Neural crest cell (in vitro differentiated cells): Measurements from ENCODE around the gene CRABP1. TPM values are rescaled to one million over a fixed set of nuclear protein-coding genes. Genes with fewer than 3 reads are reported as not detected.

ENCODE experiments used
- DNase-seq: peaks from one replicate; pipeline ENCODE4 v3.0.0; 2021; ENCODE audit warnings: low read depth, mixed read lengths, low spot score
- H3K27ac Mint-ChIP-seq: one replicate; pipeline ENCODE4 v1.8.0; 2021; ENCODE audit warnings: mild to moderate bottlenecking, mixed read lengths; ENCODE audit not compliant: unreplicated experiment
- H3K27me3 Mint-ChIP-seq: 2 replicates; pipeline ENCODE4 v1.8.0; 2021; ENCODE audit warnings: low read depth, mild to moderate bottlenecking, mixed read lengths
- H3K36me3 Mint-ChIP-seq: 2 replicates; pipeline ENCODE4 v1.8.0; 2021; ENCODE audit warnings: low read depth, mild to moderate bottlenecking, mixed read lengths
- H3K4me1 Mint-ChIP-seq: 2 replicates; pipeline ENCODE4 v1.8.0; 2021; ENCODE audit warnings: mixed read lengths
- H3K4me3 Mint-ChIP-seq: one replicate; pipeline ENCODE4 v1.8.0; 2021; ENCODE audit warnings: mild to moderate bottlenecking, mixed read lengths
- H3K9me3 Mint-ChIP-seq: 2 replicates; pipeline ENCODE4 v1.8.0; 2021; ENCODE audit warnings: mixed read lengths
- CTCF ChIP-seq: fragments of 200-600 bp; sonication (generic); conservative IDR thresholded peaks from 2 replicates; pipeline ENCODE4 v1.5.0; 2021; ENCODE audit warnings: antibody characterized with exemption, mild to moderate bottlenecking
- total RNA-seq: library from RNA; stranded (reverse); gene quantifications from 2 replicates; pipeline ENCODE4 v1.2.1, GENCODE V29; 2021

The CRABP1 gene
- total RNA-seq, 1 donor from 2014 or later, result 803 TPM

DNA sequence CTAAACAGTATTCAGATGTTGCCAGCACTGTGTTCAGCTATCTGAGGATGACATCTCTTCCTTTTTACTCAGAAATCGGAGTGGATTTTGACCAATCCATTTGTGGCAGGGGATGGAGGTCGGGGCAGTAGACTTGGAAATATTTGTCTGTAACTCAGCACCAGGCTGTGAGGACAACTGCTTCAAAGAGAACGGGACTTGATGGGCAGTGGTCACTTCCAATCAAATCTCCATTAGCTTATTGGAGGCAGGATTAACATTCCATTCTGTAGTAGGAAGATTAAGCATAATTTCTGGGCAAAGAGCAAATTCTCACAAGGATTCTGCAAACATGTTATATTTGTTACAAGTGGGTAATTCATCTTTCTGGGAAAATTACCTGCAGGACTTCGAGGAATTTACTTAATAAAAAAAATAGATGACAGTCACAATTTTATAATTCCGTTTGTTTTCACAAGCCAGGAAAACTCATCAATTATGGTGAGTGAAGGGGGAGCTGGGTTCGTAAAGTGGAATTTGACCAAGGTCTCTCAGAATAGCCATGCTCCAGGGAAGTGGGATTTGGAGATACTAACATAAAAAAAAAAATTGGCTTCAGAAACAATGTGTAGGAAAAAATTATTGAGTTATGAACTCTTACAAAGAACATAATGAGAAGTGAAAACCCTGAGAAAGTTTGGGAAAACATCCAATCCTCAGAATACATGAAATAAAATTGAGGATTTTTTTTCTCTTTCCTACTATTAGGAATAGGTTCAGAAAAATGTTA lies 18.1 kb downstream of the CRABP1 start:
- peaks cover 5% of the 10 kb centered on the region for H3K4me1 Mint-ChIP-seq
- no peak for TF ChIP-seq CTCF
- no peaks in the 10 kb centered on the region for H3K27me3 Mint-ChIP-seq
- H3K27ac Mint-ChIP-seq, result no peak overlapping the region
- DNase-seq, result no peak
- no peak overlapping the region for H3K4me3 Mint-ChIP-seq
- no peaks in the 10 kb centered on the region for H3K36me3 Mint-ChIP-seq
- H3K9me3 Mint-ChIP-seq, result no peaks in the 10 kb centered on the region

- H3K36me3 Mint-ChIP-seq, result no peaks in the 10 kb centered on the region
- no peak overlapping the region for H3K27ac Mint-ChIP-seq
- H3K27me3 Mint-ChIP-seq, result no peaks in the 10 kb centered on the region
- peaks cover 5% of the 10 kb centered on the region for H3K4me1 Mint-ChIP-seq
- DNase-seq, result no peak
- H3K4me3 Mint-ChIP-seq, result no peak overlapping the region
- no peaks in the 10 kb centered on the region for H3K9me3 Mint-ChIP-seq
- TF ChIP-seq CTCF, result no peak
These were observed 19.1 kb downstream of the CRABP1 start for GRCh38 chr15:78359041-78359808.

- H3K4me1 Mint-ChIP-seq, result peaks cover 5% of the 10 kb centered on the region
These were observed 20.2 kb downstream of the CRABP1 start for GRCh38 chr15:78360367-78360801.

GRCh38 chr15:78360958-78361718 lies 21.0 kb downstream of the CRABP1 start:
- no peaks in the 10 kb centered on the region for H3K27me3 Mint-ChIP-seq
- no peaks in the 10 kb centered on the region for H3K36me3 Mint-ChIP-seq
- no peaks in the 10 kb centered on the region for H3K9me3 Mint-ChIP-seq
- no peak overlapping the region for H3K4me3 Mint-ChIP-seq
- no peak for DNase-seq
- TF ChIP-seq CTCF, result no peak
- peaks cover 5% of the 10 kb centered on the region for H3K4me1 Mint-ChIP-seq
- no peak overlapping the region for H3K27ac Mint-ChIP-seq

More at GRCh38 chr15:78360367-78360801, 20.2 kb downstream of the CRABP1 start:
- no peak for TF ChIP-seq CTCF
- no peaks in the 10 kb centered on the region for H3K9me3 Mint-ChIP-seq
- DNase-seq, result no peak
- H3K27ac Mint-ChIP-seq, result no peak overlapping the region
- no peak overlapping the region for H3K4me3 Mint-ChIP-seq
- no peaks in the 10 kb centered on the region for H3K27me3 Mint-ChIP-seq
- H3K36me3 Mint-ChIP-seq, result no peaks in the 10 kb centered on the region

DNA sequence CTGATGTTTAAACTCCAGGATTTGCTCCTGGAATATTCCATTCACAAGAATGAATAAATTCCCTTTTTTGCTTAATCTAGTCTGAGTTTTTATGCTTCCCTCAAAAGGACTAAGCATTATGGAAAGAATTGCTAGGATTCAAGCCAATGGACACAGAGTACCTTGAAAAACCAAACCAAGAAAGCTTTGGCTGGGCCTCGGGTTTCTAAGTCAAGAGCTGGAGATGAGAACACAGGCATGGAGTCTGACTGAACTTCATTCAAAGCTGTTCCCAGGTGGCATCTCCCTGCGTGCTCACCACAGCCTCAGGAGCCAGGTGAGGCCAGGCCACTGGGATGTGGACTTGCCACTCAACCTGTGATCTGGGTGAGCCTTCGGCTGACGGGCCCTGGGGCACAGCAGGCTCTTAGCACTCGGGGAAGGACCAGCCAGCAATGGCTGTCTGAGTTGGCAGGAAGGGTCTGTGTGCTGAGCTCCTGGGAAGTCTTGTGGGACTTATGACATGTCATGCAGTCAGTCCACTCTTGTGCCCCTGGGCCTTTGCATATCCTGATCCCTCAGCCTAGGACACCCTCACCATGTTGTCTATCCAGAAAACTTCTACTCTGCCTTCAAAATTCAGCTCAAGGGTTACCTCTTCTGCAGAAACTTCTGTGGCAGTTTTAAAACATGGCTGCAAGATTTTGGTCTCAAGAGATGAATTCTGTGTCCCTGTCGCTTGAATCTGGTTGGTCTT lies 21.8 kb downstream of the CRABP1 start:
- DNase-seq, result no peak
- no peak overlapping the region for H3K4me3 Mint-ChIP-seq

More for the DNA sequence above, 21.8 kb downstream of the CRABP1 start:
- peaks cover 5% of the 10 kb centered on the region for H3K4me1 Mint-ChIP-seq
- H3K27me3 Mint-ChIP-seq, result no peaks in the 10 kb centered on the region
- no peak for TF ChIP-seq CTCF
- no peaks in the 10 kb centered on the region for H3K36me3 Mint-ChIP-seq
- H3K9me3 Mint-ChIP-seq, result no peaks in the 10 kb centered on the region
- no peak overlapping the region for H3K27ac Mint-ChIP-seq
